ENCODE data around the gene GPR55. TPM values are rescaled to one million over a fixed set of nuclear protein-coding genes. Genes with fewer than 3 reads are reported as not detected.

The GPR55 gene
- total RNA-seq, 1 donor from 2014 or later, result not detected

GRCh38 chr2:230865766-230866755 lies 59.0 kb downstream of the GPR55 start:
- Histone ChIP-seq H3K4me2 (ENCODE audit: low read length) (peak overlapping the region; percentile 93), H3K36me3 (ENCODE audit: insufficient read depth, low read length) (no peaks in the 10 kb centered on the region), H3K9me3 (ENCODE audit: insufficient read depth, low read depth, low read length) (no peaks in the 10 kb centered on the region), H3K27me3 (ENCODE audit: insufficient read depth, low read length) (peaks cover 14% of the 10 kb centered on the region), H4K20me1 (ENCODE audit: insufficient read depth, low read length) (peaks cover 47% of the 10 kb centered on the region), H3K9ac (ENCODE audit: low read length) (peak overlapping the region; percentile 73), H3K79me2 (ENCODE audit: insufficient read depth, low read length) (peaks cover 20% of the 10 kb centered on the region), H3K27ac (ENCODE audit: low read depth, low read length) (no peak overlapping the region), H3K4me1 (ENCODE audit: insufficient read depth, low read length) (peaks cover 33% of the 10 kb centered on the region), H2AFZ (ENCODE audit: low read depth, low read length) (peak overlapping the region; percentile 42), H3K4me3 (ENCODE audit: insufficient read depth, low read depth, low read length) (peak overlapping the region; percentile 67)
- Mint-ChIP-seq H3K27ac (ENCODE audit: unreplicated experiment) (no peak overlapping the region), H3K4me3 (ENCODE audit: unreplicated experiment) (peak overlapping the region; percentile 91), H3K36me3 (ENCODE audit: low read depth, unreplicated experiment) (peaks cover 3% of the 10 kb centered on the region), H3K27me3 (ENCODE audit: low read depth, unreplicated experiment) (peaks cover 23% of the 10 kb centered on the region), H3K4me1 (ENCODE audit: low read depth, unreplicated experiment) (peaks cover 44% of the 10 kb centered on the region), H3K9me3 (ENCODE audit: unreplicated experiment) (no peaks in the 10 kb centered on the region)
- DNase-seq (ENCODE audit: low read depth) (no peak), FAIRE-seq (no peak)
- TF ChIP-seq EZH2 (IDR thresholded peaks at IDR 0.05; ENCODE audit: insufficient read depth, low read length), result no peak
- TF ChIP-seq CTCF (IDR thresholded peaks at IDR 0.05; ENCODE audit: insufficient read depth, low read depth, low read length), result no peak

GRCh38 chr2:230865307-230865765 lies 59.7 kb downstream of the GPR55 start:
- DNase-seq (ENCODE audit: low read depth), result no peak
- FAIRE-seq, result no peak
- no peak overlapping the region for H3K27ac ChIP-seq (ENCODE audit: low read depth, low read length)
- H3K27me3 ChIP-seq (ENCODE audit: insufficient read depth, low read length), result peaks cover 19% of the 10 kb centered on the region
- H3K4me3 Mint-ChIP-seq (ENCODE audit: unreplicated experiment), result peak overlapping the region; percentile 91
- H3K79me2 ChIP-seq (ENCODE audit: insufficient read depth, low read length), result peaks cover 20% of the 10 kb centered on the region
- peaks cover 36% of the 10 kb centered on the region for H3K4me1 Mint-ChIP-seq (ENCODE audit: low read depth, unreplicated experiment)
- peak overlapping the region; percentile 73 for H3K9ac ChIP-seq (ENCODE audit: low read length)
- H3K9me3 ChIP-seq (ENCODE audit: insufficient read depth, low read depth, low read length), result no peaks in the 10 kb centered on the region
- H3K27ac Mint-ChIP-seq (ENCODE audit: unreplicated experiment), result peak overlapping the region; percentile 69
- no peaks in the 10 kb centered on the region for H3K9me3 Mint-ChIP-seq (ENCODE audit: unreplicated experiment)
- H3K36me3 Mint-ChIP-seq (ENCODE audit: low read depth, unreplicated experiment), result peaks cover 3% of the 10 kb centered on the region
- peaks cover 33% of the 10 kb centered on the region for H3K4me1 ChIP-seq (ENCODE audit: insufficient read depth, low read length)
- H3K27me3 Mint-ChIP-seq (ENCODE audit: low read depth, unreplicated experiment), result peaks cover 26% of the 10 kb centered on the region
- no peaks in the 10 kb centered on the region for H3K36me3 ChIP-seq (ENCODE audit: insufficient read depth, low read length)
- H2AFZ ChIP-seq (ENCODE audit: low read depth, low read length), result peak overlapping the region; percentile 79
- TF ChIP-seq CTCF (IDR thresholded peaks at IDR 0.05; ENCODE audit: insufficient read depth, low read depth, low read length), result no peak
- TF ChIP-seq EZH2 (IDR thresholded peaks at IDR 0.05; ENCODE audit: insufficient read depth, low read length), result no peak
- peak overlapping the region; percentile 67 for H3K4me3 ChIP-seq (ENCODE audit: insufficient read depth, low read depth, low read length)
- peak overlapping the region; percentile 93 for H3K4me2 ChIP-seq (ENCODE audit: low read length)
- H4K20me1 ChIP-seq (ENCODE audit: insufficient read depth, low read length), result peaks cover 41% of the 10 kb centered on the region

Measured in astrocyte (in vitro differentiated cells and primary cell).